ENCODE data around the gene ZNF335. TPM values are rescaled to one million over a fixed set of nuclear protein-coding genes. Genes with fewer than 3 reads are reported as not detected.

ZNF335 gene
- total RNA-seq, result 7.6 TPM

DNA sequence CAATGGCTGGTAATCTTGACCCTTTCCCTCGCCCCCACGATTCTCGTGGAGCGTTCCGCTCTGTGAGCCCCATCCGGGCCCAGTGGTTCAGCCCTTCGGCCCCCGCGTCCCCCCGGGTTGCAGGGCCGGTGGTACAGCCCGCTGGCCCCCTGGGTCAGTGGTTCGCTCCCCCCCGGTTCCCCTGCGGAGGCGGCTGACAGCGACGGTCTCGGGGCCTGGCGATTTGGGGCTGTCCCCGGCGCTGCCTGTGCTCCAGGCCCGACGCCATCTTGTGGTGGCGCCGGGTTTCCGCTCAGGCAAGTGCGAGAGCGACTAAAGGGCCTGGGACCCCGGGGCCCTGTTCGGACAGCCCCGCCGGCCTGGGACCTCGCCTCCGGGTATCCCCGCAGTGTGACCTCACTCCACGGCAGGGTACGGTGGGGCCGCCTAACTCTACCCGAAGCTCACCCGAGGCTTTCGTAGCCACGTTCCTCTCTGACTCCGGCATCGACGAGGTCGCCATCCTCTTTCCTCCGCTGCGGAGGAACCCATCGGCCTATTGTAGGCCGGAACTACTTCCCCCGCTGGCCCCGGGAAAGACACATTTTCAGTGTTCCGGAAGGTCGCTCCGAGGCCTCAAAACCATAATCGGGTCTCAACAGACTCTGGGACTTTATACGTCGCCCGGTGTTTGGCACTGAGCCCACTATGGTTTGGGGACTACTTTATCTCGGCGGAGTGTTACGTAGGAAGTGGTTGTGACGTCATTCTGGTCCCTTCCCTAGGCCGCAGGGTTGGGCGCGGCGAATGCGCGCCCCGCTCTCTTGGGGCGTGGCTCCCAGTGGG lies at the start of gene ZNF335:
Gene ZNF335, minus strand, starts transcription at position 529 of the 825 bp plus-strand sequence. CDS start 793 bp downstream, outside the sequence.
- peak; percentile 89 for ATAC-seq

GRCh38 chr20:46020555-46020954 lies 48.6 kb upstream of the ZNF335 start:
- DNase-seq (ENCODE audit: low spot score), result no peak
- no peak for ATAC-seq

More for the DNA sequence above, at the start of gene ZNF335:
- peak; percentile 96 for DNase-seq (ENCODE audit: low spot score)

DNA sequence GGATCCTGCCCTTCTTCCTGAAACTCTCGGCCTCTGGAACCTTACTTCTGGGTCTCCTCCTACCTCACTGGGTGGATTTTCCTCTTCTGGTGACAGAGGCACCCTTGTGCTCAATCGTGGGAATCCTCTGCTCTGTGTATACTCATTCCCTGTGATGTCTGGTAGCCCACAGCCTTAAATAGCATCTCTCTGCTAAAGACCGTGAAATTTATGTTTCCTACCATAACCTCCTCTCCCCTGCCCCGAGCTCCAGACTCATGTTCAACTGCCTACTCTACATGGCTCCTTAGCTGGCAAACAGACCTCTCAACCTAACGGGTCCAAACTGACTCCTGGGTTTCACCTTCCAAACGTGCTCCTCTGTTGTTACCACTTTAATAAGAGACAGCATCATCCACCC lies 46.6 kb upstream of the ZNF335 start:
- no peak for ATAC-seq
- no peak for DNase-seq (ENCODE audit: low spot score)

DNA sequence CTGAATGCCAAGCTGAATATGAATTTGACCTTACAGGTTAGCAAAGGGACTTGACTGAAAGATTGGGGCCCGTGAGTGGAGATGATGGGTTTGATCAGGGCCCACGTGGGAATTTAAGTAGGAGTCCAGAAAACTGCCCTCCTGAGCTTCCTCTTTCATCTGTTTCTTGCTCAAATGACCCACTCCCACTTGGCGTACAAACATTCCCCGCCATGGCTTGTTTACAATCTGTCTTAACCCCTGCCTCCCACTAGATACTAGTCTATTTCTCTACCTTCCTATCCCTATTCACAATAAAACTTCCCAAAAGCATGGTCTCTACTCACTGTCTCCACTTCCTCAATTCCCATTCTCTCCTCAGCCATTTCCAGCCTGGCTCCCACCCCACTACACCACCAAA lies 46.1 kb upstream of the ZNF335 start:
- ATAC-seq (no peak), DNase-seq (ENCODE audit: low spot score) (no peak)

- ATAC-seq (no peak), DNase-seq (ENCODE audit: low spot score) (no peak)
These were observed 45.3 kb upstream of the ZNF335 start for GRCh38 chr20:46017272-46017671.

- no peak for DNase-seq (ENCODE audit: low spot score)
- ATAC-seq, result peak; percentile 62
These were observed 42.8 kb upstream of the ZNF335 start for GRCh38 chr20:46014517-46015396.

GRCh38 chr20:46013829-46014516 lies 42.0 kb upstream of the ZNF335 start:
- DNase-seq (ENCODE audit: low spot score) (peak; percentile 61), ATAC-seq (peak; percentile 93)

- no peak for ATAC-seq
- no peak for DNase-seq (ENCODE audit: low spot score)
These were observed 41.4 kb upstream of the ZNF335 start for GRCh38 chr20:46013322-46013828.

- DNase-seq (ENCODE audit: low spot score) (no peak), ATAC-seq (no peak)
These were observed 40.9 kb upstream of the ZNF335 start for GRCh38 chr20:46012921-46013320.

GRCh38 chr20:46011631-46012482 lies 39.9 kb upstream of the ZNF335 start:
- DNase-seq (ENCODE audit: low spot score) (peak; percentile 58), ATAC-seq (no peak)

GRCh38 chr20:46010491-46011391 lies 38.7 kb upstream of the ZNF335 start:
- ATAC-seq, result no peak
- DNase-seq (ENCODE audit: low spot score), result no peak

DNA sequence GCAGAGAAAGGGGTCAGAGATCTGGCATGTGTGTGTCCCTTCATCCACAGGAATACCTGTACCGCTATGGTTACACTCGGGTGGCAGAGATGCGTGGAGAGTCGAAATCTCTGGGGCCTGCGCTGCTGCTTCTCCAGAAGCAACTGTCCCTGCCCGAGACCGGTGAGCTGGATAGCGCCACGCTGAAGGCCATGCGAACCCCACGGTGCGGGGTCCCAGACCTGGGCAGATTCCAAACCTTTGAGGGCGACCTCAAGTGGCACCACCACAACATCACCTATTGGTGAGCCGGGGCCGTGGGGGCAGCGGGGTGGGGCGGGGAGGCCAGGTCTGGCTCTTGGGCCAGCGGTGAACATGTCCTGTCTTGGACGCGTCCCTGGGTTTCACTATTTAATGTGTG lies 37.8 kb upstream of the ZNF335 start:
- no peak for DNase-seq (ENCODE audit: low spot score)

DNA sequence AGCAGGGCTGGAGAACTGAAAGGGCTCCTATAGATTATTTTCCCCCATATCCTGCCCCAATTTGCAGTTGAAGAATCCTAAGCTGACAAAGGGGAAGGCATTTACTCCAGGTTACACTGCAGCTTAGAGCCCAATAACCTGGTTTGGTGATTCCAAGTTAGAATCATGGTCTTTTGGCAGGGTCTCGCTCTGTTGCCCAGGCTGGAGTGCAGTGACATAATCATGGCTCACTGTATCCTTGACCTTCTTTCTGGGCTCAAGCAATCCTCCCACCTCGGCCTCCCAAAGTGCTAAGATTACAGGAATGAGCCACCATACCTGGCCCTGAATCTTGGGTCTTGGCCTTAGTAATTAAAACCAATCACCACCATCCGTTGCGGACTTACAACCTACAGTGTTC lies 35.7 kb upstream of the ZNF335 start:
- no peak for ATAC-seq
- DNase-seq (ENCODE audit: low spot score), result no peak

More for the DNA sequence above, 37.8 kb upstream of the ZNF335 start:
- no peak for ATAC-seq

DNA sequence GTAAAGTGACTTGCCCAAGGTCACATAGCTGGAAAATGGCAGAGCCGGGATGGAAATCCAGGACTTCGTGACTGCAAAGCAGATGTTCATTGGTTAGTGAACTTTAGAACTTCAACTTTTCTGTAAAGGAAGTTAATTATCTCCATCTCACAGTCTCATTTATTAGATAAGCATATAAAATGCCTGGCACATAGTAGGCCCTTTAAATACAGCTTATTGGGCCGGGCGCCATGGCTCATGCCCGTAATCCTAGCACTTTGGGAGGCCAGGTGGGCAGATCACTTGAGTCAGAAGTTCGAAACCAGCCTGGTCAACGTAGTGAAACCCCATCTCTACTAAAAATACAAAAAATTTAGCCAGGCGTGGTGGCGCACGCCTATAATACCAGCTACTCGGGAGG lies 35.0 kb upstream of the ZNF335 start:
- no peak for DNase-seq (ENCODE audit: low spot score)
- ATAC-seq, result no peak

- DNase-seq (ENCODE audit: low spot score) (no peak), ATAC-seq (no peak)
These were observed 34.2 kb upstream of the ZNF335 start for GRCh38 chr20:46006022-46006705.

- DNase-seq (ENCODE audit: low spot score) (no peak), ATAC-seq (peak; percentile 41)
These were observed 33.0 kb upstream of the ZNF335 start for GRCh38 chr20:46004889-46005473.

DNA sequence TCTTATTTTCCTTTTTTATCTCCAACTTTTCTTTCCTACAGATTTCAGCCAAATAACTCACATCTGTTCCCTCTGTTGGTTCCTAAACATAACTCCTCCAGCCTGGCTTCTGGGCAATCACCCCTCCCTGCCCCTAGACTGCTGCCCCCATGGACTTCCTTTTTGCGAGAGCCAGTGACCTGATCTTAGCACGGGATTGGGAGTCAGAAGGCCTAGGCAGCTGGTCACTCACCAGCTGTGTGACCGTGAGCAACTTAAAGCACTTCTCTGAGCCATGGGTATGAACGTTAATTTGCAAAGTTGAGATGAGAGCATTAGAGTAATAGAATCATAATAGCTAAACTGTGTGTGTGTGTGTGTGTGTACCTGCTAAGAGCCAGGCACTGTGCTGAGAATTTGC lies 32.2 kb upstream of the ZNF335 start:
- no peak for DNase-seq (ENCODE audit: low spot score)
- peak; percentile 48 for ATAC-seq

GRCh38 chr20:46002008-46002407 lies 30.0 kb upstream of the ZNF335 start:
- DNase-seq (ENCODE audit: low spot score), result no peak

More at GRCh38 chr20:46002008-46002407, 30.0 kb upstream of the ZNF335 start:
- ATAC-seq, result no peak
